Pulmonary artery endothelial cell (primary cell): ENCODE data around the gene RABEP1. TPM values are rescaled to one million over a fixed set of nuclear protein-coding genes. Genes with fewer than 3 reads are reported as not detected.
"Not testable (repeated sequence)": the region's sequence is repeated elsewhere in the genome, so short reads cannot be mapped to it uniquely, and the experiment has no call there.

Experiments used
- DNase-seq: peaks from one replicate; pipeline ENCODE4 v3.0.0-alpha.2; 2011; ENCODE audit warnings: low read depth, low spot score
- total RNA-seq: library from RNA; depleted of rRNA; stranded (reverse); fragments of >200 nt; gene quantifications from 2 replicates; pipeline ENCODE4 v1.2.3, GENCODE V29; 2014

The RABEP1 gene
- total RNA-seq = 48.4 and 53.3 TPM in 2 replicates

- DNase-seq = peak; percentile 60
Observed at GRCh38 chr17:5281814-5282641, at the start of gene RABEP1. Gene RABEP1, plus strand, starts transcription at chr17:5282284. Its CDS starts 203 bp downstream, at chr17:5282487.

GRCh38 chr17:5233492-5233891 is 48.6 kb upstream of the RABEP1 start:
- DNase-seq = not testable (repeated sequence)

GRCh38 chr17:5234645-5235576 is 47.2 kb upstream of the RABEP1 start, which contains the start of gene SCIMP:
Gene SCIMP, minus strand, starts transcription at chr17:5234860. Its CDS starts 105 bp downstream, at chr17:5234755.
- no peak for DNase-seq

DNA sequence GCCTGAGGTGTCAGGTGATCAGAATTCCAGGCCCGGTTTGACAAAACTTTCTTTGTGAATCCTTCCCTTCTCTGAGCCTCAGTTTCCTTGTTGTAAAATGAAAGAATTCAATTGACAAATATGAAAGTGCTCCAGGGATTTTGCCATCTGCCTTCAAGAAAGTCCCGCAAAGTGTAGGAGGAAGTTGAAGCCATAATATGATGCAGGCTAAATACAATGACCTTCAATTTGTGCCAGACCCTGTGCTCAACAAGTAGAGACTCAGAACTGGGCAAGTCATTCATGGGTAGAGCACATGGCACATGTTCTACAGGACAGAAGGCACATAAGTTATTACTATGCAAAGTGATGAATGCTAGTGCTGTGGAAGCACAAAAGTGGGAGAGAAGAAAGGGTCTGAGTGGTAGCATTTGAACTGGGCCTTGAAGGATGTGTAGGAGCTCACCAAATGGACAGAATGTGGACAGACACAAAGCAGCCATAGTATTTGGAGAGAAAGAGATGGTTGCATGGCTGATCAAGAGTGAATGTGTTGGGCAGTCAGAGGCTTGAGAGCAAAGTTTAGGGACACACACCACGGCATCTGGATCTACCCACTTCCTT is 45.0 kb upstream of the RABEP1 start:
- no peak for DNase-seq

DNA sequence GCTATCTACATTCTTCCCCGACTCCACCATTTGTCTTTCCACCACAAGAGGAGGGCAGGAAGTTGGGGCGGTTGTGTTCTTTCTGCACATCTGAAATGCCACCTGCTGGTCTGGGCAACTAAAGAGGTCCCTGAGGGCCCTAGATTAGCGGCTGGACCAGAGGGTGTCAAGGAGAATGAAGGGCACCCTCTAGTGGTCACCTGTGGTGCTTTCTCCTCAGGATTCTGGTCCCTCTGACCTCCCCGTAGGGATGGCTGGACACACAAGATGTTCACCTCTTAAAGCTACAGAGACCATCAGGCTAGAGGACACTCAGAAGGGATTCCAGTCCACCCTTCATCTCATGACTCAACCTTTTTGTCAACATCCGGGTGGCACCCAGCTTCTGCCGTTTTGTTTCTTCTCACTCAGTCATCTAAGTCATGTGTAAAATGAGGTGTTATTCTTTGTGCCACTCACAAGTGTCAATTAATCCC is 44.5 kb upstream of the RABEP1 start:
- DNase-seq = no peak

DNA sequence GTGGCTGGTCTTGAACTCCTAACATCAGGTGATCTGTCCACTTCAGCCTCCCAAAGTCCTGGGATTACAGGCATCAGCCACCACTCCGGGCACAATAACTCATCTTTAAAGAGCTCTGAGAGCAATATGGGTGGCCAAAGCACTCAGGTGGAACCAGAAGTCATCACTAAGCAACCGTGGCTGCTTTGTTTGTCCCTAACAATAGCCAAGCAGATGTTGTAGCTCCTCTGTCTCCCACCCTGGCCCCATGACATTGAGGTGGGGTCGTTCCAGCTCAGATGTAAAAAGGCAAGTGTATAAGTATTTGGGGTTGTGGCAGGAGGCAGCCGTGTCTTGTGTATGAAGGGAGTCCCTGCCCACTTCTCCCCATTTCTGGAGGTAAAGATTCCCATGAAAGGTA is 43.8 kb upstream of the RABEP1 start:
- DNase-seq = no peak

DNA sequence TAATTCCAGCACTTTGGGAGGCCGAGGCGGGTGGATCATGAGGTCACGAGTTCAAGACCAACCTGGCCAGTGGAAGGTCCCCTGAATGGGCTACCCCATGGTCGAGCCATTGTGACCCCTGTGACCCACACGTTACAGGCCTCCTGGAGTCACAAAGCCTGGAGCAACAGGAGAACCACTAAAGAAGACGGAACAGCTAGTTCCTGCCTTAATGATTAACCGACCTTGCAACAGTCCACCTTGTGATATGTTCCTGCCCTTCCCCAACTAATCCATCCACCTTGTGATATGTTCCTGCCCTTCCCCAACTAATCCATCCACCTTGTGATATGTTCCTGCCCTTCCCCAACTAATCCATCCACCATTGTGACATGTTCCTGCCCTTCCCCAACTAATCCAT is 42.3 kb upstream of the RABEP1 start:
- DNase-seq = not testable (repeated sequence)

DNA sequence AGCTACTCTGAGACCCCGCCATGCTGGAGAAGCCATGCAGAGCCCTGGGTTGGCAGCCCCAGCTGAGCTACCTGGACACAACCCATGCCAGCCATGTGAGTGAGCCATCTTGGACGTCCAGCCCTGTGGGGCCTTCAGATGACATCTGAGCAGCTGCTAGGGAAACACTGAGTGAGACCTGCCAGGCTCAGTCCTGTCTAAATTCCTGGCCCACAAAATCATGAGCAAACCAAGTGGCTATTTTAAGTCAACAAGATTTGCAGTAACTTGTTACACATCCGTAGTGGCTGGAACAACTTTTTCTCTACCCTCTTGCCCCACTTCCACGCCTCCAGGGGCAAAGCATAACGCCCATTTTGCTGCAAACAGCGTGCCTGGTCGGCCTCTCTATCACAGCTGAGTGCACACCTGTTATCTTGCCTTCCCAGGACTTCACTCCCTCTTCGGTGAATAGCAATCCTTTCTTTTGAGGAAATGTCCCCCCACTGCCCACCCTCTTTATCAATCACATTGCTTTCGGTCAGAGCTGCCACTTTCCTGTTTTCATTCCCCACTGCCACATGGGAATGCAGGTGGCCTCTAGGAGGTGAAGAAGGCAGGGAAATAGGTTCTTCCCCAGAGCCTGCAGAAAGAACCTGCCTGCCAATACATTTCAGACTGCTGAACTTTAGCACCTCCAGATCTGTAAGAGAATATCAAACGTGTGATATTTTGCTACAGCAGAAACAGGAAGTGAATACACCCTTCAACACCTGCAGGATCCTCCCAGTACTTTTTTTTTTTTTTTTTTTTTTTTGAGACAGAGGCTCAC is 40.0 kb upstream of the RABEP1 start:
- DNase-seq = no peak

DNA sequence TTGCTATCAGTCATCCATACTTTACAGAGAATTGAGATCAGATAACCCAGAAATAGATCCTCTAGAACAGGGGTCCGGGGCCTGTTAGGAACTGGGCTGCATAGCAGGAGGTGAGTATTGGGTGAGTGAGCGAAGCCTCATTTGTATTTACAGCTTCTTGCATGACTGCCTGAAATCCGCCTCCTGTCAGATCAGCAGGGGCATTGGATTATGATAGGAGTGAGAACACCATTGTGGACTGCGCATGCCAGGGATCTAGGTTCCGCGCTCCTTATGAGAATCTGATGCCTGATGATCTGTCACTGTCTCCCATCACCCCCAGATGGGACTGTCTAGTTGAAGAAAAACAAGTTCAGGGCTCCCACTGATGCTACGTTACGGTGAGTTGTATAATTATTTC is 34.5 kb upstream of the RABEP1 start:
- DNase-seq = no peak

GRCh38 chr17:5248821-5249479 is 33.1 kb upstream of the RABEP1 start:
- DNase-seq = no peak

GRCh38 chr17:5249615-5250014 is 32.5 kb upstream of the RABEP1 start:
- peak; percentile 46 for DNase-seq

DNA sequence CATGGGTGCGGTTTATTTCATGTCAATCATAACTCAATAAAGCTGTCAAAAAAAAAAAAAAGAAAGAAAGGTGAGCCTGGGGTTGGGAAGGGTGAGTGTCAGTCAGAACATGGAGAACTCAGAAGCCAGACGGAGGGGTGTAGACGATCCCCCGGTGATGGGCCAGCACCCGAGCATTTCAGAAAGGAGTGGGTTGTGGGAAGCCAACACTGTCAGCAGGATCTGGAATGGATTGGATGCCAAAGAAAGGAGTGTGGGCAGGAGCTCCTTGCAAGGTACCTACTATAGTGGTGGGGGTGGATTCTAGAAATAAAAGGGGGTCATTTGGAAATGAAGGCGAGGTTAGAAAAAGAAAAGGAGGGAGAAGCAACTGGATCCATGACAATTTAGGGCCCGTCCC is 27.7 kb upstream of the RABEP1 start:
- DNase-seq = no peak

DNA sequence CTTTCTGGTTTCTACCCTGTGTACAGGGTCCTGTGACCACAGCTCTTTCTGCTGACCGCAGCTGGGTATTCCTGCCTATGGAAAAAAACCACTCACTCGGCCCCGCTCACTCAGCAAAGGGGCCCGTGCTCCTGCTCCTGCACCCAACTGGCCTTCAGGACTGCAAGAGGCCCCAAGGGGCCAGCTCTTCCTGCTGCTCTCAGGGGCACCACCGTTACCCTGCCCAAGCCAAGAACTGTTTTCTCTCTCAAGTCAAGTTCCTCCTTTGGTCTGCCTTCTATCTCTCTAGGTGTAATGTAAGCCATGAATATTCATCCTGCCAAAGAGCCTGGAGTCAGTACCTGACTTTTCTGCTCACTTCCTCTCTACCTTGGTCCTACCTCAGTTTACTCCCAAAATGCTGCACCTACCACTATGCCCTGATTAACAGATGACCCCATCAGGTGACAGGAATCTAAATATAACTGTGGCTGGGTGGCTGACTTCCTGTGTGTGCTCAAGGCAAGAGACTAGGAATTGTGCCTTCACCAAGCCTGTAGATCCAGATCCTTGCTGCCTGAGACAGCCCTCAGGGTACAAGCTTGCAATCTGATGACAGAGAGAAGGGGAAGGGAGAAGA is 27.1 kb upstream of the RABEP1 start:
- no peak for DNase-seq

DNA sequence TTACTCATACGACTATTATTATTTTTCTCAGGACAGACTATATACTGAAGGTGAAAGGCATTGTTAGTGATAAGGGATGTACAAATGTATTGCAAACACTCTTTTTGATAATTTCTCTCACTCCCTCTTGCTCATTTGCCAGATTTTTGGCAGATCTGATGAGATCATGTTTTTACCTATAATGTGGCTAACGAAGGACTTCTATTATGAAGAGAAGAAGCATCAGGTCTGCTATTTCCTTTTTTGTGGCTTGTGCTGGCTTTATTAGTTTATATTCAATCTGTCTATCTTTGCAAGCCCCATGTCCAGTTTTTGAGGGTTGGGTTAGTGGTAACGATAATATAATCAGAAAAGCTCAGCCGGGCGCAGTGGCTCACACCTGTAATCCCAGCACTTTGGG is 25.0 kb upstream of the RABEP1 start:
- DNase-seq = no peak

DNA sequence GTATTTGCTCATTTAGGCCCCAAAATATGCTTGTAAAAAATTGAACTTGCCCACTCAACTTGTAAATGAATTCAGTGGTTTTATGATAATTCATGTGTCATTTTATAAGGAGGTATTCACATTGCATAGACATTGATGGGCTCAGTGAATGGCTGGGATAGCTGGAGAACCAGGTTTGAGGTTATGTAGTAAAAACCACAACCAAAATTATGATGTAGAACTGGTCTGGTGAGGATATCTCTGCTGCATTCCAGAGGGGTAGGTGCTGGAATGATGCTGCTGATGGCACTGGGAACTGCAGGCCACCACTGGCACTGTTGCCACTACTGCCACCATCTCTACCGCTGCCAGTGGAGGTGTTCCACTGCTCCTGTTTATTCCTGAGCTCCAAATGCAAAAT is 21.5 kb upstream of the RABEP1 start:
- no peak for DNase-seq

GRCh38 chr17:5262416-5262991 is 19.6 kb upstream of the RABEP1 start:
- no peak for DNase-seq

- no peak for DNase-seq
Observed at GRCh38 chr17:5263441-5263840, 18.6 kb upstream of the RABEP1 start.

DNA sequence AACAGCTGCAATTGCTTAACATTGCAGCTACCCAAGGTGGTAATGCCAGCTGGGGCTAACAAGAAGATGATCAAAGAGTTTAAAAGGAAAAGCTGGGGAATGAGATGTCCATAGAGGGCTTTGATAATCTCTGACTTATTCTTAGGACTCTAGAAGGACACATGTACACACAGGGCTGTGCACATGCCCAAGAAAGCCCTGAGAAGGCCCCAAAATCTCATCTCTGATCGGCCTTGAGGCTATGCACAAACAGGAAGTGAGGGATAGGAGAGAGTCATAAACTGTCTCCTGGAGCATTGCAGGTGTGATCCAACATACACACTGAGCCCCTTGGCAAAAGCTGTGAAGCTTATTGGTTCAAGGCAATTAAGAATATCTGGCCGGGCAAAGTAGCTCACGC is 17.2 kb upstream of the RABEP1 start:
- DNase-seq = no peak

DNA sequence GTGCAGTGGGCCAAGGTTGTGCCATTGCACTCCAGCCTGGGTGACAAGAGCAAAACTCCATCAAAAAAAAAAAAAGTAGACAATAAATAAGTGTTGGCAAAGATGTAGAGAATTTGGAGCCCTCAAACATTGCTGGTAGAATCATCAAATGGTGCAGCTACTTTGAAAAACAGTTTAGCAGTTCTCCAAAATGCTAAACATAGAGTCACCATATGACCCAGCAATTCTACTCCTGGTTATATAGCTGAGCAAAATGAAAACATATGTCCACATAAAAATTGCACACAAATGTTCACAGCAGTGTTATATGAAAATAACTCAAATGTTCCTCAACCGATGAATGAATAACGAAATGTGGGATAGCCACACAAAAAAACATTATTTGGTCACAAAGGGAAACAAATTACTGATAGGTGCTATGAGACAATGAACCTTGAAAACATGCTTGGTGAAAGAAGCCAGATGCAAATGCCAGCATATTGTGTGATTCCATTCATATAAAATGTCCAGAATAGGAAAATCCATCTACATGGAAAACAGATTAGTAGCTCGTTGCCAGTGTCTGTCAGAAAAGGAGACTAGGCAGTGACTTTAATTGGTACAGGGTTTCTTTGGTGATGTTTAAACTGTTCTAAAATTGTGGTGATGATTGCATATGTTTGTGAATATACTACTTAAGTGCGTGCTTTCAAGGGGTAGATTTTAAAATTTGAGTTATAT is 12.7 kb upstream of the RABEP1 start:
- DNase-seq = no peak
